ENCODE data around the gene PCDH19.
"Not testable (repeated sequence)": the region's sequence is repeated elsewhere in the genome, so short reads cannot be mapped to it uniquely, and the experiment has no call there.

DNA sequence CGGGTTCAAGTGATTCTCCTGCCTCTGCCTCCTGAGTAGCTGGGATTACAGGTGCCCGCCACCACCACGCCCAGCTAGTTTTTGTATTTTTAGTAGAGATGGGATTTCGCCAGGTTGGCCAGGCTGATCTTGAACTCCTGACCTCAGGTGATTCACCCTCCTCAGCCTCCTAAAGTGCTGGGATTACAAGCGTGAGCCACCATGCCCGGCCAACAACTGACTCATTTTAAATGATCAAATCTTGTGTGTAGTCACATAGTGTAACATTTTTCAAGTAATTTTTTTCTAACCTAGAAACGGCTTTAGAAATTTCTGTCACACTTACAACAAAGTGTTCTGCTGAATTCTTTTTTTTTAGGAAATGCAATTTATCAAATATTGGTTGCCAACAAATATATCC is 31.2 kb upstream of the PCDH19 start:
- TF ChIP-seq CTCF (conservative IDR thresholded peaks at IDR 0.05; ENCODE audit: low read depth in 2 of 2); ZNF114 (CRISPR knock-in tag; IDR thresholded peaks at IDR 0.05); ZNF331 (CRISPR knock-in tag; IDR thresholded peaks at IDR 0.05; ENCODE audit: low read depth); ETS1 (IDR thresholded peaks at IDR 0.05); POLR2AphosphoS5 (IDR thresholded peaks at IDR 0.05; ENCODE audit: low read depth); EZH2 (IDR thresholded peaks at IDR 0.05; ENCODE audit: low read depth, unreplicated experiment); EZH2phosphoT487 (IDR thresholded peaks at IDR 0.05; ENCODE audit: unreplicated experiment); CREB1 (CRISPR knock-in tag; IDR thresholded peaks at IDR 0.05; ENCODE audit: low read depth); JUNB (IDR thresholded peaks at IDR 0.05; ENCODE audit: unreplicated experiment); STAT1 (IDR thresholded peaks at IDR 0.05; ENCODE audit: unreplicated experiment): not testable (repeated sequence)
- TF ChIP-seq, protein P1, sequence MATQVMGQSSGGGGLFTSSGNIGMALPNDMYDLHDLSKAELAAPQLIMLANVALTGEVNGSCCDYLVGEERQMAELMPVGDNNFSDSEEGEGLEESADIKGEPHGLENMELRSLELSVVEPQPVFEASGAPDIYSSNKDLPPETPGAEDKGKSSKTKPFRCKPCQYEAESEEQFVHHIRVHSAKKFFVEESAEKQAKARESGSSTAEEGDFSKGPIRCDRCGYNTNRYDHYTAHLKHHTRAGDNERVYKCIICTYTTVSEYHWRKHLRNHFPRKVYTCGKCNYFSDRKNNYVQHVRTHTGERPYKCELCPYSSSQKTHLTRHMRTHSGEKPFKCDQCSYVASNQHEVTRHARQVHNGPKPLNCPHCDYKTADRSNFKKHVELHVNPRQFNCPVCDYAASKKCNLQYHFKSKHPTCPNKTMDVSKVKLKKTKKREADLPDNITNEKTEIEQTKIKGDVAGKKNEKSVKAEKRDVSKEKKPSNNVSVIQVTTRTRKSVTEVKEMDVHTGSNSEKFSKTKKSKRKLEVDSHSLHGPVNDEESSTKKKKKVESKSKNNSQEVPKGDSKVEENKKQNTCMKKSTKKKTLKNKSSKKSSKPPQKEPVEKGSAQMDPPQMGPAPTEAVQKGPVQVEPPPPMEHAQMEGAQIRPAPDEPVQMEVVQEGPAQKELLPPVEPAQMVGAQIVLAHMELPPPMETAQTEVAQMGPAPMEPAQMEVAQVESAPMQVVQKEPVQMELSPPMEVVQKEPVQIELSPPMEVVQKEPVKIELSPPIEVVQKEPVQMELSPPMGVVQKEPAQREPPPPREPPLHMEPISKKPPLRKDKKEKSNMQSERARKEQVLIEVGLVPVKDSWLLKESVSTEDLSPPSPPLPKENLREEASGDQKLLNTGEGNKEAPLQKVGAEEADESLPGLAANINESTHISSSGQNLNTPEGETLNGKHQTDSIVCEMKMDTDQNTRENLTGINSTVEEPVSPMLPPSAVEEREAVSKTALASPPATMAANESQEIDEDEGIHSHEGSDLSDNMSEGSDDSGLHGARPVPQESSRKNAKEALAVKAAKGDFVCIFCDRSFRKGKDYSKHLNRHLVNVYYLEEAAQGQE (IDR thresholded peaks at IDR 0.05; ENCODE audit: unreplicated experiment): not testable (repeated sequence)
